ENCODE data around the gene SEPSECS. TPM values are rescaled to one million over a fixed set of nuclear protein-coding genes. Genes with fewer than 3 reads are reported as not detected.

SEPSECS gene
- polyA plus RNA-seq, 3 donors: 0.65 to 5.8 (median 2.1) TPM

- H3K27ac ChIP-seq (ENCODE audit: low read depth in 1 of 2, low read length in 2 of 2): no peak overlapping the region
- H3K4me3 ChIP-seq (replicated peaks in 1 of 3; ENCODE audit: low read depth in 2 of 3, low read length in 3 of 3): no peak overlapping the region
- DNase-seq: no peak
- no peaks in the 10 kb centered on the region for H3K36me3 Mint-ChIP-seq
- peaks cover 0 to 4% of the 10 kb centered on the region in 2 donors for H3K4me1 ChIP-seq (ENCODE audit: control insufficient read depth in 1 of 2, insufficient read depth in 2 of 2, low read length in 2 of 2)
- no peaks in the 10 kb centered on the region for H4K20me1 ChIP-seq (ENCODE audit: insufficient read depth, low read length)
- H3K36me3 ChIP-seq (replicated peaks in 1 of 2; ENCODE audit: control insufficient read depth in 1 of 2, insufficient read depth in 2 of 2, low read length in 2 of 2): no peaks in the 10 kb centered on the region
- H3K27me3 Mint-ChIP-seq (ENCODE audit: low read depth in 3 of 3): peaks cover 25 to 40% (median 31%) of the 10 kb centered on the region in 3 donors
- intact Hi-C loops (cut with micrococcal nuclease): no loop called here
- H3K4me3 Mint-ChIP-seq: no peak overlapping the region
- peaks cover 11% of the 10 kb centered on the region for H3K4me1 Mint-ChIP-seq
- H3K9me3 Mint-ChIP-seq: peaks cover 0 to 19% (median 5%) of the 10 kb centered on the region in 7 donors
- H3K4me2 ChIP-seq (replicated peaks; ENCODE audit: extremely low read depth, low read length, poor library complexity, severe bottlenecking): no peak overlapping the region
- H3K9me3 ChIP-seq (replicated peaks in 1 of 2; ENCODE audit: control insufficient read depth in 1 of 2, insufficient read depth in 1 of 2, low read length in 2 of 2): peaks cover 0 to 7% of the 10 kb centered on the region in 2 donors
- no peak overlapping the region for H3K27ac Mint-ChIP-seq
- no peaks in the 10 kb centered on the region for H3K79me2 ChIP-seq (ENCODE audit: insufficient read depth, low read length)
- TF ChIP-seq CTCF (IDR thresholded peaks at IDR 0.05): no peak
- H3K27me3 ChIP-seq (ENCODE audit: control insufficient read depth in 2 of 2, insufficient read depth in 2 of 2, low read length in 2 of 2): peaks cover 10 to 27% of the 10 kb centered on the region in 2 donors
- no peak overlapping the region for H3K9ac ChIP-seq (ENCODE audit: insufficient read depth, low read length, poor library complexity, severe bottlenecking)
- WGBS (ENCODE audit: insufficient coverage): 67% methylated on average over 3 of the region's 3 CpGs
- no peak overlapping the region for H2AFZ ChIP-seq (ENCODE audit: insufficient read depth, low read depth, low read length, poor library complexity, severe bottlenecking)
Observed at GRCh38 chr4:25092139-25092538, 68.1 kb downstream of the SEPSECS start.

GRCh38 chr4:25090516-25090915 lies 69.7 kb downstream of the SEPSECS start:
- intact Hi-C loops (cut with micrococcal nuclease): no loop called here
- no CpG with 5 or more reads among the region's 2 CpGs for WGBS (ENCODE audit: insufficient coverage)
- H3K36me3 Mint-ChIP-seq: no peaks in the 10 kb centered on the region

More at GRCh38 chr4:25090516-25090915, 69.7 kb downstream of the SEPSECS start:
- TF ChIP-seq CTCF (IDR thresholded peaks at IDR 0.05): no peak
- no peak overlapping the region for H3K9ac ChIP-seq (ENCODE audit: insufficient read depth, low read length, poor library complexity, severe bottlenecking)
- peaks cover 0 to 4% of the 10 kb centered on the region in 2 donors for H3K4me1 ChIP-seq (ENCODE audit: control insufficient read depth in 1 of 2, insufficient read depth in 2 of 2, low read length in 2 of 2)
- H4K20me1 ChIP-seq (ENCODE audit: insufficient read depth, low read length): no peaks in the 10 kb centered on the region
- DNase-seq: no peak
- Mint-ChIP-seq H3K27ac (no peak overlapping the region), H3K27me3 (ENCODE audit: low read depth in 3 of 3) (peaks cover 27 to 41% (median 38%) of the 10 kb centered on the region in 3 donors), H3K4me3 (no peak overlapping the region), H3K4me1 (peaks cover 11% of the 10 kb centered on the region), H3K9me3 (peaks cover 0 to 19% (median 5%) of the 10 kb centered on the region in 7 donors)
- no peaks in the 10 kb centered on the region for H3K79me2 ChIP-seq (ENCODE audit: insufficient read depth, low read length)
- no peak overlapping the region for H3K4me3 ChIP-seq (replicated peaks in 1 of 3; ENCODE audit: low read depth in 2 of 3, low read length in 3 of 3)
- H2AFZ ChIP-seq (ENCODE audit: insufficient read depth, low read depth, low read length, poor library complexity, severe bottlenecking): no peak overlapping the region
- peaks cover 0 to 6% of the 10 kb centered on the region in 2 donors for H3K9me3 ChIP-seq (replicated peaks in 1 of 2; ENCODE audit: control insufficient read depth in 1 of 2, insufficient read depth in 1 of 2, low read length in 2 of 2)
- H3K27me3 ChIP-seq (ENCODE audit: control insufficient read depth in 2 of 2, insufficient read depth in 2 of 2, low read length in 2 of 2): peaks cover 10 to 27% of the 10 kb centered on the region in 2 donors
- no peak overlapping the region for H3K4me2 ChIP-seq (replicated peaks; ENCODE audit: extremely low read depth, low read length, poor library complexity, severe bottlenecking)
- H3K36me3 ChIP-seq (replicated peaks in 1 of 2; ENCODE audit: control insufficient read depth in 1 of 2, insufficient read depth in 2 of 2, low read length in 2 of 2): no peaks in the 10 kb centered on the region
- no peak overlapping the region for H3K27ac ChIP-seq (ENCODE audit: low read depth in 1 of 2, low read length in 2 of 2)

Data from CD14-positive monocyte (primary cell).